Nephron progenitor cell (in vitro differentiated cells): ENCODE measurements around the gene POFUT2.

Experiments
- DNase-seq: peaks from one replicate; pipeline ENCODE4 v3.0.0; 2021
- H3K27ac Mint-ChIP-seq: 2 replicates; pipeline ENCODE4 v1.8.0; 2021; ENCODE audit warnings: mild to moderate bottlenecking, moderate library complexity, mixed read lengths
- H3K27me3 Mint-ChIP-seq: 2 replicates; pipeline ENCODE4 v1.8.0; 2021; ENCODE audit warnings: mild to moderate bottlenecking, low read depth, mixed read lengths; ENCODE audit not compliant: poor library complexity
- H3K36me3 Mint-ChIP-seq: 2 replicates; pipeline ENCODE4 v1.8.0; 2021; ENCODE audit warnings: low read depth, mixed read lengths
- H3K4me1 Mint-ChIP-seq: 2 replicates; pipeline ENCODE4 v1.8.0; 2021; ENCODE audit warnings: mixed read lengths
- H3K4me3 Mint-ChIP-seq: 2 replicates; pipeline ENCODE4 v1.8.0; 2021; ENCODE audit warnings: mild to moderate bottlenecking, moderate library complexity, mixed read lengths
- H3K9me3 Mint-ChIP-seq: 2 replicates; pipeline ENCODE4 v1.8.0; 2021; ENCODE audit warnings: mild to moderate bottlenecking, moderate library complexity, mixed read lengths
- CTCF ChIP-seq: fragments of 200-600 bp; sonication (generic); IDR thresholded peaks from 2 replicates; pipeline ENCODE4 v1.5.0; 2021; ENCODE audit warnings: antibody characterized with exemption

Gene POFUT2

GRCh38 chr21:45234127-45234526 lies 53.6 kb downstream of the POFUT2 start:
- DNase-seq: no peak
- Mint-ChIP-seq H3K9me3 (peaks cover 15% of the 10 kb centered on the region), H3K27me3 (peaks cover 4% of the 10 kb centered on the region), H3K36me3 (no peaks in the 10 kb centered on the region), H3K4me1 (no peaks in the 10 kb centered on the region), H3K27ac (no peak overlapping the region), H3K4me3 (no peak overlapping the region)
- no peak for TF ChIP-seq CTCF

GRCh38 chr21:45231705-45232104 lies 56.0 kb downstream of the POFUT2 start:
- peaks cover 9% of the 10 kb centered on the region for H3K27me3 Mint-ChIP-seq
- peaks cover 4% of the 10 kb centered on the region for H3K9me3 Mint-ChIP-seq
- TF ChIP-seq CTCF: no peak
- H3K36me3 Mint-ChIP-seq: no peaks in the 10 kb centered on the region
- H3K27ac Mint-ChIP-seq: no peak overlapping the region
- no peak for DNase-seq
- H3K4me3 Mint-ChIP-seq: no peak overlapping the region
- no peaks in the 10 kb centered on the region for H3K4me1 Mint-ChIP-seq

DNA sequence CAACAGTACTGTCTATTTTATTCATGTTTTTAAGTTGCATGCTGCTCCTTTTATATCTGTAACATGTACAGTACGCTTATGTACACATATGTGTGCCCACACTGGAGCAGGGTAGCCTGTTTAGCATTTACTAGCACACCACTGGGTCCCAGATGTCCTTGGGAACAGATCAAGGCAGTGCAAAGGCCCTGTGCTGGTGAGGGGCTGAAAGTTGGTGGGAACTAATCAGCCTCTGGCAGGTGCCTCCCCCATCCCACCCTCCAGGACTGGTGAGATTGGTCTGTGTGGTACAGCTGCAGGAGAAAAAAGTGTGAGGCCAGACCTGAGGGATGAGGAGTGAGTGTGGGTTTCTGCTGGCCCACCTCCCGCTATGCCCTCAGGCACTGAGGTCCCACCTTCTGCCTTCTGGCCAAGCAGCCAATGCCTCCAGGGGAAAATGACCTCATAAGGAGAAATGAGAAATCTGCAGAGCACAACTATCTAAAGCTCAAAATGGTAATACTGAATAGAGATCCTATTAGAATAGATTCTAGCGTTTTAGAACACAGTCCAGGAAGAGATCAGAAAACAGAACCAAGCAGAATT lies 58.9 kb downstream of the POFUT2 start:
- Mint-ChIP-seq H3K36me3 (no peaks in the 10 kb centered on the region), H3K27me3 (peaks cover 9% of the 10 kb centered on the region), H3K4me3 (no peak overlapping the region), H3K9me3 (no peaks in the 10 kb centered on the region), H3K4me1 (no peaks in the 10 kb centered on the region), H3K27ac (no peak overlapping the region)
- TF ChIP-seq CTCF: no peak
- DNase-seq: no peak

GRCh38 chr21:45228171-45228641 lies 59.5 kb downstream of the POFUT2 start:
- DNase-seq: no peak
- TF ChIP-seq CTCF: no peak
- Mint-ChIP-seq H3K27me3 (peaks cover 9% of the 10 kb centered on the region), H3K27ac (no peak overlapping the region), H3K9me3 (no peaks in the 10 kb centered on the region), H3K4me1 (no peaks in the 10 kb centered on the region), H3K4me3 (no peak overlapping the region), H3K36me3 (no peaks in the 10 kb centered on the region)

GRCh38 chr21:45227735-45228134 lies 60.0 kb downstream of the POFUT2 start:
- Mint-ChIP-seq H3K9me3 (no peaks in the 10 kb centered on the region), H3K36me3 (no peaks in the 10 kb centered on the region), H3K4me3 (no peak overlapping the region), H3K27ac (no peak overlapping the region), H3K27me3 (peaks cover 9% of the 10 kb centered on the region), H3K4me1 (no peaks in the 10 kb centered on the region)
- TF ChIP-seq CTCF: no peak
- DNase-seq: no peak
